Colonic mucosa (tissue), 4 donors: Measurements from ENCODE around the gene CD19. TPM values are rescaled to one million over a fixed set of nuclear protein-coding genes. Genes with fewer than 3 reads are reported as not detected.
"Not testable (repeated sequence)": the region's sequence is repeated elsewhere in the genome, so short reads cannot be mapped to it uniquely, and the experiment has no call there.

Source experiments
- DNase-seq: peaks from one replicate; pipeline ENCODE4 v3.0.0-alpha.2; 2020
- H3K27ac ChIP-seq: fragments of 200-600 bp; one replicate; pipeline ENCODE4 v1.8.0; 2021
- H3K27me3 ChIP-seq: fragments of 200-600 bp; one replicate; pipeline ENCODE4 v1.8.0; 2021
- H3K36me3 ChIP-seq: fragments of 200-600 bp; one replicate; pipeline ENCODE4 v1.8.0; 2021
- H3K4me1 ChIP-seq: fragments of 200-600 bp; one replicate; pipeline ENCODE4 v1.8.0; 2021; ENCODE audit warnings: mild to moderate bottlenecking
- H3K4me3 ChIP-seq: fragments of 200-600 bp; one replicate; pipeline ENCODE4 v1.8.0; 2021
- H3K9ac ChIP-seq, 2 donors: one replicate each; pipeline ENCODE4 v1.7.0; 2013; ENCODE audit warnings: control low read depth in 2 of 2, low read depth in 2 of 2, low read length in 2 of 2
- H3K9me3 ChIP-seq: fragments of 200-600 bp; one replicate; pipeline ENCODE4 v1.8.0; 2021
- intact Hi-C: fragments of 100-400 bp; cut with DNase I; formaldehyde crosslinking; loops from one replicate; pipeline ENCODE4 v1.14.1; 2022
- total RNA-seq, 2 donors: library from RNA; stranded (reverse); fragmentation: NEBNext Ultra II Directional in 1 of 2; extraction: Animal tissue kit (Norgen Biotek cat#: 25700) in 1 of 2; gene quantifications; one replicate each; pipeline ENCODE4 v1.2.1, GENCODE V29; 2021
- TF ChIP-seq, protein P1 (sequence below): fragments of 200-600 bp; IDR thresholded peaks from one replicate; pipeline ENCODE4 v1.8.0; 2022; ENCODE audit warnings: antibody characterized with exemption, mild to moderate bottlenecking
- donor health status: healthy.
- donor health status: DM: no; HTN: no; CAD: no.
- donor health status: DM: no; HTN: no; CAD: no.

Gene CD19
- total RNA-seq, 2 donors from 2014 or later, result 0.40 to 0.74 TPM

GRCh38 chr16:28967156-28967555, 35.4 kb downstream of the CD19 start:
- Histone ChIP-seq H3K9ac (no peak overlapping the region), H3K4me1 (no peaks in the 10 kb centered on the region), H3K27ac (no peak overlapping the region), H3K9me3 (no peaks in the 10 kb centered on the region), H3K27me3 (no peaks in the 10 kb centered on the region), H3K36me3 (peaks cover 19% of the 10 kb centered on the region), H3K4me3 (no peak overlapping the region)
- DNase-seq, result no peak
- intact Hi-C loops, result no loop called here
- TF ChIP-seq, protein P1, sequence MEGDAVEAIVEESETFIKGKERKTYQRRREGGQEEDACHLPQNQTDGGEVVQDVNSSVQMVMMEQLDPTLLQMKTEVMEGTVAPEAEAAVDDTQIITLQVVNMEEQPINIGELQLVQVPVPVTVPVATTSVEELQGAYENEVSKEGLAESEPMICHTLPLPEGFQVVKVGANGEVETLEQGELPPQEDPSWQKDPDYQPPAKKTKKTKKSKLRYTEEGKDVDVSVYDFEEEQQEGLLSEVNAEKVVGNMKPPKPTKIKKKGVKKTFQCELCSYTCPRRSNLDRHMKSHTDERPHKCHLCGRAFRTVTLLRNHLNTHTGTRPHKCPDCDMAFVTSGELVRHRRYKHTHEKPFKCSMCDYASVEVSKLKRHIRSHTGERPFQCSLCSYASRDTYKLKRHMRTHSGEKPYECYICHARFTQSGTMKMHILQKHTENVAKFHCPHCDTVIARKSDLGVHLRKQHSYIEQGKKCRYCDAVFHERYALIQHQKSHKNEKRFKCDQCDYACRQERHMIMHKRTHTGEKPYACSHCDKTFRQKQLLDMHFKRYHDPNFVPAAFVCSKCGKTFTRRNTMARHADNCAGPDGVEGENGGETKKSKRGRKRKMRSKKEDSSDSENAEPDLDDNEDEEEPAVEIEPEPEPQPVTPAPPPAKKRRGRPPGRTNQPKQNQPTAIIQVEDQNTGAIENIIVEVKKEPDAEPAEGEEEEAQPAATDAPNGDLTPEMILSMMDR, result no peak

GRCh38 chr16:28969696-28970095, 37.9 kb downstream of the CD19 start:
- intact Hi-C loops, DNase-seq, H3K9me3 ChIP-seq, H3K36me3 ChIP-seq, H3K4me1 ChIP-seq, H3K27ac ChIP-seq, H3K4me3 ChIP-seq, H3K9ac ChIP-seq, H3K27me3 ChIP-seq: not testable (repeated sequence)

- Histone ChIP-seq H3K36me3 (no peaks in the 10 kb centered on the region), H3K27me3 (no peaks in the 10 kb centered on the region), H3K27ac (peak overlapping the region; percentile 50), H3K4me3 (peak overlapping the region; percentile 75), H3K9me3 (no peaks in the 10 kb centered on the region), H3K4me1 (peaks cover 8% of the 10 kb centered on the region), H3K9ac (peak overlapping the region; percentile 54 to 75)
- peak; percentile 65 for DNase-seq
- TF ChIP-seq, protein P1, result no peak
- intact Hi-C loops, result no loop called here
These were observed 42.3 kb downstream of the CD19 start for GRCh38 chr16:28974007-28974436.

DNA sequence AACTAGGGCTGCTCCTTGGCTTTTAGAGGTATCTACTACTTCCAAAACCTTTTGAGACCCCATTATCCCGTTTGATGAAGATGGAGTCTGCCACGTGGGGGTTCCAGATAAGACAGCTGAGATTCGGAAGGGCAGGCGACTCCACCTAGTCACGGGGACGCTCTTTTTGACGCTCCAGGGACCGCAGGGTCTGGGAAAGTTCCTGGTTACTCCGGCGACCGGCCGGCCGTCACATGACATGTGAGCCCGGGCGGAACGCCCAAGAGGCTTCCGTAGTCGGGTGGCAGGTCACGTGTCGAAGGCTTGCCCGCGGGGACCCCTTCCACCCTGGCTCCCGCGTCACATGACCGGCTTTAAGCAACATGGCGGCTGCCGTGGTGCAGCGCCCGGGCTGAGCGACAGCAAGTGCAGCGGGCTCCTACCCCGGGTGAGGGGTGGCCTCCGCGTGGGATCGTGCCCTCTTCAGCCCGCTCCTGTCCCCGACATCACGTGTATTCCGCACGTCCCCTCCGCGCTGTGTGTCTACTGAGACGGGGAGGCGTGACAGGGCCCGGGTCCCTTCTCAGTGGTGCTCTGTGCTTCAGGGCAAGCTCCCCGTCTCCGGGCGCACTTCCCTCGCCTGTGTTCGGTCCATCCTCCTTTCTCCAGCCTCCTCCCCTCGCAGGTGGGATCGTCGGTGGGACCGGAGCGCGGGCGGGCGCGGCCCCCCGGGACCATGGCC, 42.8 kb downstream of the CD19 start, which contains the start of gene SPNS1:
TSS of gene SPNS1 (plus strand) at position 342 of the 721 bp plus-strand sequence. CDS start at position 716, 374 bp downstream.
- H3K4me1 ChIP-seq, result peaks cover 8% of the 10 kb centered on the region
- no peaks in the 10 kb centered on the region for H3K27me3 ChIP-seq
- H3K27ac ChIP-seq, result peak within 1 kb of the TSS; percentile 50
- peak; percentile 99 for DNase-seq
- H3K4me3 ChIP-seq, result peak within 1 kb of the TSS; percentile 75
- peak within 1 kb of the TSS; percentile 73 to 75 for H3K9ac ChIP-seq
- H3K36me3 ChIP-seq, result no peaks in the 10 kb centered on the region
- TF ChIP-seq, protein P1, result no peak
- intact Hi-C loops, result no loop called here
- H3K9me3 ChIP-seq, result no peaks in the 10 kb centered on the region

DNA sequence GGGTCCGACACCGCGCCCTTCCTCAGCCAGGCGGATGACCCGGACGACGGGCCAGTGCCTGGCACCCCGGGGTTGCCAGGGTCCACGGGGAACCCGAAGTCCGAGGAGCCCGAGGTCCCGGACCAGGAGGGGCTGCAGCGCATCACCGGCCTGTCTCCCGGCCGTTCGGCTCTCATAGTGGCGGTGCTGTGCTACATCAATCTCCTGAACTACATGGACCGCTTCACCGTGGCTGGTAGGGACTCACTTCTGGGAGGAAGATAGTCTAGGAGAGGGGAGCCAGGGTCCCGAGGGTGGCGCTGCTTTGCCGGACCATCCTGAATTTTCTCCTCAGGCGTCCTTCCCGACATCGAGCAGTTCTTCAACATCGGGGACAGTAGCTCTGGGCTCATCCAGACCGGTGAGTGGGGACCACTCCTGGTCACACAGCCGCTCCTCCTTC, 43.4 kb downstream of the CD19 start:
- Histone ChIP-seq H3K9ac (peak overlapping the region; percentile 73 to 75), H3K36me3 (no peaks in the 10 kb centered on the region), H3K27me3 (no peaks in the 10 kb centered on the region), H3K9me3 (no peaks in the 10 kb centered on the region), H3K27ac (no peak overlapping the region), H3K4me1 (peaks cover 8% of the 10 kb centered on the region), H3K4me3 (peak overlapping the region; percentile 75)
- no peak for DNase-seq
- intact Hi-C loops, result no loop called here
- TF ChIP-seq, protein P1, result no peak
